Sigmoid colon (tissue), 7 donors: Measurements from ENCODE around the gene UTS2B. TPM values are rescaled to one million over a fixed set of nuclear protein-coding genes. Genes with fewer than 3 reads are reported as not detected.

ENCODE experiments used
- DNase-seq: peaks from one replicate; pipeline ENCODE4 v3.0.0-alpha.2; 2019
- H3K27ac ChIP-seq, 4 donors: fragments of 200-600 bp; sonication (generic); one replicate each; pipeline ENCODE4 v1.5.1; 2016 to 2019; ENCODE audit warnings: mild to moderate bottlenecking in 1 of 4
- H3K27me3 ChIP-seq, 3 donors: fragments of 200-600 bp; sonication (generic); one replicate each; pipeline ENCODE4 v1.5.1; 2019; ENCODE audit warnings: mild to moderate bottlenecking in 1 of 3
- H3K36me3 ChIP-seq, 4 donors: fragments of 200-600 bp; sonication (generic); one replicate each; pipeline ENCODE4 v1.5.1; 2016 to 2019
- H3K4me1 ChIP-seq, 4 donors: fragments of 200-600 bp; sonication (generic); one replicate each; pipeline ENCODE4 v1.5.1; 2017 to 2019
- H3K4me3 ChIP-seq, 4 donors: fragments of 200-600 bp; sonication (generic); one replicate each; pipeline ENCODE4 v1.5.1; 2017 to 2019; ENCODE audit warnings: mild to moderate bottlenecking in 2 of 4, moderate library complexity in 1 of 4
- H3K9me3 ChIP-seq, 4 donors: fragments of 200-600 bp in 3 of 4; sonication (generic) in 3 of 4; one replicate each; pipeline versions ENCODE4 v1.5.1 to v1.6.1; 2013 to 2019
- CTCF ChIP-seq, 4 experiments: fragments of 450-650 bp in 3 of 4; fragments of 200-600 bp in 1 of 4; IDR thresholded peaks; one replicate each; pipeline ENCODE4 v1.5.1; 2016 to 2019; ENCODE audit warnings: antibody characterized with exemption in 4 of 4, mild to moderate bottlenecking in 3 of 4, moderate library complexity in 2 of 4
- EP300 ChIP-seq, 4 donors: sonication (generic); formaldehyde crosslinking; IDR thresholded peaks; one replicate each; pipeline ENCODE4 v1.6.1; 2017; ENCODE audit warnings: antibody characterized with exemption in 4 of 4
- POLR2A ChIP-seq, 2 donors: fragments of 450-650 bp; IDR thresholded peaks; one replicate each; pipeline ENCODE4 v1.6.1; 2016; ENCODE audit warnings: antibody characterized with exemption in 2 of 2, mild to moderate bottlenecking in 2 of 2, moderate library complexity in 2 of 2
- POLR2AphosphoS5 ChIP-seq, 4 donors: sonication (generic); formaldehyde crosslinking; IDR thresholded peaks; one replicate each; pipeline ENCODE4 v1.6.1; 2017; ENCODE audit warnings: antibody characterized with exemption in 4 of 4
- WGBS, 2 donors: extraction: QIAGEN DNeasy Blood & Tissue Kit; methylation state at CpG; one replicate each; pipeline ENCODE4 v1.1.7; 2013; 5-methylcytosine and 5-hydroxymethylcytosine counted together
- intact Hi-C: fragments of 100-400 bp; cut with DNase I; formaldehyde crosslinking; loops from one replicate; pipeline ENCODE4 v1.15.1; 2023
- polyA plus RNA-seq, 3 donors: library from polyadenylated mRNA; stranded (reverse); fragments of 200-250 nt; gene quantifications; one replicate each; pipeline ENCODE4 v1.2.3, GENCODE V29; 2013
- total RNA-seq, 4 donors: library from RNA; depleted of rRNA; stranded (reverse); fragments of >200 nt; gene quantifications; one replicate each; pipeline ENCODE4 v1.1.0, GENCODE V29; 2016
- donor health status: healthy with polysubstance abuse.
- donor health status: Bipolar disorder and iron deficiency.
- donor health status: healthy.

UTS2B gene
- total and polyA plus RNA-seq, 7 donors, result 0.17 to 0.71 (median 0.28) TPM; not detected in 4

GRCh38 chr3:191324936-191325335, 5.4 kb downstream of the UTS2B start:
- Histone ChIP-seq H3K36me3 (no peaks in the 10 kb centered on the region), H3K4me1 (peaks cover 0 to 11% (median 0%) of the 10 kb centered on the region in 4 donors), H3K4me3 (no peak overlapping the region), H3K27me3 (no peaks in the 10 kb centered on the region), H3K9me3 (no peaks in the 10 kb centered on the region), H3K27ac (no peak overlapping the region)
- TF ChIP-seq EP300 (IDR thresholded peaks at IDR 0.05) (no peak), POLR2AphosphoS5 (IDR thresholded peaks at IDR 0.05) (no peak), POLR2A (IDR thresholded peaks at IDR 0.05) (no peak), CTCF (IDR thresholded peaks at IDR 0.05) (no peak)
- DNase-seq, result no peak
- intact Hi-C loops, result no loop called here
- 96 to 98% methylated on average over 2 of the region's 2 CpGs for WGBS, 2 donors

- H3K4me3 ChIP-seq, result no peak overlapping the region
- intact Hi-C loops, result no loop called here
- H3K27ac ChIP-seq, result no peak overlapping the region
- no peaks in the 10 kb centered on the region for H3K36me3 ChIP-seq
- H3K9me3 ChIP-seq, result no peaks in the 10 kb centered on the region
- TF ChIP-seq EP300 (IDR thresholded peaks at IDR 0.05) (no peak), CTCF (IDR thresholded peaks at IDR 0.05) (no peak), POLR2AphosphoS5 (IDR thresholded peaks at IDR 0.05) (no peak), POLR2A (IDR thresholded peaks at IDR 0.05) (no peak)
- WGBS, 2 donors, result 86 to 92% methylated on average over 4 of the region's 4 CpGs
- H3K4me1 ChIP-seq, result no peaks in the 10 kb centered on the region
- H3K27me3 ChIP-seq, result no peaks in the 10 kb centered on the region
- DNase-seq, result no peak
These were observed 9.1 kb downstream of the UTS2B start for GRCh38 chr3:191321019-191321767.

- 83 to 94% methylated on average over 5 of the region's 5 CpGs for WGBS, 2 donors
- H3K36me3 ChIP-seq, result no peaks in the 10 kb centered on the region
- TF ChIP-seq POLR2AphosphoS5 (IDR thresholded peaks at IDR 0.05) (no peak), CTCF (IDR thresholded peaks at IDR 0.05) (no peak), EP300 (IDR thresholded peaks at IDR 0.05) (no peak), POLR2A (IDR thresholded peaks at IDR 0.05) (no peak)
- no peak for DNase-seq
- H3K4me3 ChIP-seq, result no peak overlapping the region
- no peaks in the 10 kb centered on the region for H3K9me3 ChIP-seq
- H3K4me1 ChIP-seq, result no peaks in the 10 kb centered on the region
- no peaks in the 10 kb centered on the region for H3K27me3 ChIP-seq
- H3K27ac ChIP-seq, result no peak overlapping the region
- intact Hi-C loops, result no loop called here
These were observed 10.0 kb downstream of the UTS2B start for GRCh38 chr3:191320316-191320715.

GRCh38 chr3:191316876-191317603, 13.3 kb downstream of the UTS2B start:
- Histone ChIP-seq H3K27ac (no peak overlapping the region), H3K4me1 (no peaks in the 10 kb centered on the region), H3K9me3 (no peaks in the 10 kb centered on the region), H3K27me3 (no peaks in the 10 kb centered on the region), H3K4me3 (no peak overlapping the region), H3K36me3 (no peaks in the 10 kb centered on the region)
- TF ChIP-seq POLR2AphosphoS5 (IDR thresholded peaks at IDR 0.05) (no peak), CTCF (IDR thresholded peaks at IDR 0.05) (no peak), POLR2A (IDR thresholded peaks at IDR 0.05) (no peak), EP300 (IDR thresholded peaks at IDR 0.05) (no peak)
- intact Hi-C loops, result no loop called here
- DNase-seq, result no peak
- WGBS, 2 donors, result 94 to 96% methylated on average over 40 of the region's 40 CpGs
